ENCODE results near the gene SEZ6.

The SEZ6 gene

GRCh38 chr17:28999206-28999605 lies 6.6 kb downstream of the SEZ6 start:
- Histone ChIP-seq H3K27ac (ENCODE audit: low read depth, low read length) (no peak overlapping the region), H3K27me3 (ENCODE audit: insufficient read depth, low read length) (peaks cover 68% of the 10 kb centered on the region), H3K4me1 (ENCODE audit: control insufficient read depth, insufficient read depth, low read length, unreplicated experiment) (no peaks in the 10 kb centered on the region), H2AFZ (ENCODE audit: low read length, unreplicated experiment) (no peak overlapping the region), H3K4me3 (ENCODE audit: low read depth, low read length) (no peak overlapping the region), H3K79me2 (ENCODE audit: control insufficient read depth, insufficient read depth, low read length, unreplicated experiment) (no peaks in the 10 kb centered on the region), H3K36me3 (ENCODE audit: insufficient read depth, low read length) (no peaks in the 10 kb centered on the region)

DNA sequence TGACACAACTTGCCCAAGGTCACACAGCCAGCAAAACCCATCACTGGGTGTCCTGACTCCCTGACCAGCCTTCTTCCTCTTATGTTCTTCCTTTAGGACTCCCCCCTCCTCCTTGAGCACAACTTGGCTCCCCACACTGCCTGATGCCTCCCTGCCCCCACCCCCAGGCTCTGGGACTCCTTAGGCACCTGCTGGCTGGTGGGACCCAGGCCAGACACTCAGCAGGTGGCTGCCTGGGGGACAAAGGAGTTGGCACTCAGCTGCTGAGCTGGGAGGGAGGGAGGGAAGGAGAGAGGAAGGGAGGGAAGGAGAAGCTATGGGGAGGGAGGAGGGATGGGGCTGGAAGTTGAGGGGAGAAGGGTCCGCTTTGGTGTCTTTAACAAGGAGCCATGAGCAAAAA lies 8.0 kb downstream of the SEZ6 start:
- no peaks in the 10 kb centered on the region for H3K36me3 ChIP-seq (ENCODE audit: insufficient read depth, low read length)
- H3K79me2 ChIP-seq (ENCODE audit: control insufficient read depth, insufficient read depth, low read length, unreplicated experiment) = no peaks in the 10 kb centered on the region
- H3K27me3 ChIP-seq (ENCODE audit: insufficient read depth, low read length) = peaks cover 54% of the 10 kb centered on the region
- H3K4me1 ChIP-seq (ENCODE audit: control insufficient read depth, insufficient read depth, low read length, unreplicated experiment) = no peaks in the 10 kb centered on the region
- no peak overlapping the region for H2AFZ ChIP-seq (ENCODE audit: low read length, unreplicated experiment)
- no peak overlapping the region for H3K27ac ChIP-seq (ENCODE audit: low read depth, low read length)
- H3K4me3 ChIP-seq (ENCODE audit: low read depth, low read length) = no peak overlapping the region

- Histone ChIP-seq H3K4me3 (ENCODE audit: low read depth, low read length) (no peak overlapping the region), H3K4me1 (ENCODE audit: control insufficient read depth, insufficient read depth, low read length, unreplicated experiment) (no peaks in the 10 kb centered on the region), H2AFZ (ENCODE audit: low read length, unreplicated experiment) (no peak overlapping the region), H3K27ac (ENCODE audit: low read depth, low read length) (no peak overlapping the region), H3K79me2 (ENCODE audit: control insufficient read depth, insufficient read depth, low read length, unreplicated experiment) (no peaks in the 10 kb centered on the region), H3K27me3 (ENCODE audit: insufficient read depth, low read length) (peaks cover 42% of the 10 kb centered on the region), H3K36me3 (ENCODE audit: insufficient read depth, low read length) (no peaks in the 10 kb centered on the region)
These were observed 9.2 kb downstream of the SEZ6 start for GRCh38 chr17:28996554-28997096.

DNA sequence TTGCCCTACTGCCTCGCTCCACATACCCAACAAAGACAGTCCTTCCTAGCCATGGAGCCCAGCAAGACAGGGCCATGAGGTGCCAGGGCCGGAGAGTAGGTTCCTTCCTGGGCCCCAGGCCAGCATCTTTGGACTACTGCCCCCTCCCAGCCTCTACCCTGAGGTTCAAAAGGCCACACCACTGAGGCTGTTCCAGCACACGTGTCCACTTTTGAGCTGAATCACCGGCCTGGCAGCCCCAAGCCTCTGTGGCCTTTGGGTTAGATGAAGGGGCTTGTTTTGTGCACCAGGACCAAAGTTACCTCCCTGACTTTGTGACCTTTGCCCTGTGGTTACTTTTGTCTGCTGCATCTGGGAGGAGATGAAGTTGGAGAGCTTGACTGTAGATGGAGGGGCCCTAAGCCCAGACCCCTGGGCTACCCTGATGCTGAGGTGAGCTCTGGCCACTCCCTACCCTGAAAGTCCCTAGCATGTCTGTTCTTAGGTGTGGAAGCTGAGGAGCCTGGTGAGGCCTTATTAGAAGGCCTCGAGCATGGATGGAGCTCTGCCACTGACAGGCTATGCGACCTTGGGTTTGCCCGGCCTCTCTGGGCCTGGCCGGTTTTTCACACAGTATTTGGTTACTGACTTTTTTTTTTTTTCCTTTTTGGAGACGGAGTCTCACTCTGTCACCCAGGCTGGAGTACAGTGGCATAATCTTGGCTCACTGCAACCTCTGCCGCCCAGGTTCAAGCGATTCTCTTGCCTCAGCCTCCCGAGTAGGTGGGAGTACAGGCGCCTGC lies 12.0 kb downstream of the SEZ6 start:
- H3K36me3 ChIP-seq (ENCODE audit: insufficient read depth, low read length) = no peaks in the 10 kb centered on the region
- H3K4me3 ChIP-seq (ENCODE audit: low read depth, low read length) = no peak overlapping the region
- H3K27me3 ChIP-seq (ENCODE audit: insufficient read depth, low read length) = peaks cover 17% of the 10 kb centered on the region

GRCh38 chr17:28992625-28993600 lies 12.9 kb downstream of the SEZ6 start:
- peaks cover 14% of the 10 kb centered on the region; the same call in 1 of the 2 replicates for H3K27me3 ChIP-seq (ENCODE audit: insufficient read depth, low read length)
- no peaks in the 10 kb centered on the region for H3K36me3 ChIP-seq (ENCODE audit: insufficient read depth, low read length)
- no peaks in the 10 kb centered on the region for H3K79me2 ChIP-seq (ENCODE audit: control insufficient read depth, insufficient read depth, low read length, unreplicated experiment)
- no peak overlapping the region for H3K4me3 ChIP-seq (ENCODE audit: low read depth, low read length)
- no peak overlapping the region for H2AFZ ChIP-seq (ENCODE audit: low read length, unreplicated experiment)
- H3K4me1 ChIP-seq (ENCODE audit: control insufficient read depth, insufficient read depth, low read length, unreplicated experiment) = no peaks in the 10 kb centered on the region
- H3K27ac ChIP-seq (ENCODE audit: low read depth, low read length) = no peak overlapping the region

More for the DNA sequence above, 12.0 kb downstream of the SEZ6 start:
- no peak overlapping the region for H2AFZ ChIP-seq (ENCODE audit: low read length, unreplicated experiment)
- no peak overlapping the region for H3K27ac ChIP-seq (ENCODE audit: low read depth, low read length)
- no peaks in the 10 kb centered on the region for H3K79me2 ChIP-seq (ENCODE audit: control insufficient read depth, insufficient read depth, low read length, unreplicated experiment)
- H3K4me1 ChIP-seq (ENCODE audit: control insufficient read depth, insufficient read depth, low read length, unreplicated experiment) = no peaks in the 10 kb centered on the region

DNA sequence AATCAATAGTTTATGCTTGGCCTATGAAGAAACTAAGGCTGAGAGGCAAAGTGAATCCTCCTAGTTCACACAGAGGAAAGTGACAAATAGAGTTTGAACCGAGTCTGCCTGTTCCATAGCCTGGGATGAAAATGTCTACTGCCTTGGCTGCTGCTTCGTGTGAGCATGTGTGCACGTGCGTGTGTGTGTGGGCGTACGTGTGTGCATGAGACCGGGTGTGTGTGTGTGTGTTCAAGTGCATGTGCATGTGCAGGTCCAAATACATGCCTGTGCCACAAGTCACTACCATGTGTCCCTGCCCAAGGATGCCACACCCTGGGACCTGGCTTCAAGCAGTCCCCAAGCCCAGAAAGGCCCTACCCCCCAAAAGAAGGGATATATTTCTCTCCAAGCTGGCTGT lies 13.6 kb downstream of the SEZ6 start:
- H3K36me3 ChIP-seq (ENCODE audit: insufficient read depth, low read length) = no peaks in the 10 kb centered on the region
- no peaks in the 10 kb centered on the region for H3K4me1 ChIP-seq (ENCODE audit: control insufficient read depth, insufficient read depth, low read length, unreplicated experiment)
- peaks cover 11% of the 10 kb centered on the region; the same call in 1 of the 2 replicates for H3K27me3 ChIP-seq (ENCODE audit: insufficient read depth, low read length)
- no peak overlapping the region for H2AFZ ChIP-seq (ENCODE audit: low read length, unreplicated experiment)
- H3K27ac ChIP-seq (ENCODE audit: low read depth, low read length) = no peak overlapping the region
- no peaks in the 10 kb centered on the region for H3K79me2 ChIP-seq (ENCODE audit: control insufficient read depth, insufficient read depth, low read length, unreplicated experiment)
- no peak overlapping the region for H3K4me3 ChIP-seq (ENCODE audit: low read depth, low read length)

GRCh38 chr17:28991779-28992178 lies 14.1 kb downstream of the SEZ6 start:
- no peak overlapping the region for H2AFZ ChIP-seq (ENCODE audit: low read length, unreplicated experiment)
- no peaks in the 10 kb centered on the region for H3K36me3 ChIP-seq (ENCODE audit: insufficient read depth, low read length)
- no peak overlapping the region for H3K27ac ChIP-seq (ENCODE audit: low read depth, low read length)
- H3K4me3 ChIP-seq (ENCODE audit: low read depth, low read length) = no peak overlapping the region
- H3K4me1 ChIP-seq (ENCODE audit: control insufficient read depth, insufficient read depth, low read length, unreplicated experiment) = no peaks in the 10 kb centered on the region
- no peaks in the 10 kb centered on the region for H3K79me2 ChIP-seq (ENCODE audit: control insufficient read depth, insufficient read depth, low read length, unreplicated experiment)
- H3K27me3 ChIP-seq (ENCODE audit: insufficient read depth, low read length) = peaks cover 7% of the 10 kb centered on the region; the same call in 1 of the 2 replicates

GRCh38 chr17:28989028-28989427 lies 16.8 kb downstream of the SEZ6 start:
- Histone ChIP-seq H2AFZ (ENCODE audit: low read length, unreplicated experiment) (no peak overlapping the region), H3K4me3 (ENCODE audit: low read depth, low read length) (no peak overlapping the region), H3K27ac (ENCODE audit: low read depth, low read length) (no peak overlapping the region), H3K27me3 (ENCODE audit: insufficient read depth, low read length) (peaks cover 31% of the 10 kb centered on the region), H3K4me1 (ENCODE audit: control insufficient read depth, insufficient read depth, low read length, unreplicated experiment) (no peaks in the 10 kb centered on the region), H3K79me2 (ENCODE audit: control insufficient read depth, insufficient read depth, low read length, unreplicated experiment) (no peaks in the 10 kb centered on the region), H3K36me3 (ENCODE audit: insufficient read depth, low read length) (no peaks in the 10 kb centered on the region)

DNA sequence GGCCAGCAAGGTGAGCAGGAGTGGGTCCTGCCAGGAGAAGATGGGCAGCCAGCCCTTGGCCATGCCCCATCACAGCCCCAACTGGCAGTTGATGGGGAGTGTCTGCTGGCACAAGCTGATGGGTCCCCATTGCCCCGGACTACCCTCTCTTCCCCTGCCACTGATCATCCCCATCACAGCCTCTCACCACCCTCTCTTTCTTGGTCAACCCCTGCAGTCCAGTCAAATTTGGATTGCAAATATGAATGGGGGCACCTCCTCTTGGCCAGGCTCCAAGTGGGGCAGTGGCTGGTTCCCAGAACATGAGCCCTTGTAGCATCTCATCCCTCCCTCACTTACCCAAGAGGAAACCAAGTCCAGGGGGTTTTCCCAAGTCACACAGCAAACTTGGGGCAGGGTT lies 17.4 kb downstream of the SEZ6 start:
- no peak overlapping the region for H3K27ac ChIP-seq (ENCODE audit: low read depth, low read length)
- H3K36me3 ChIP-seq (ENCODE audit: insufficient read depth, low read length) = no peaks in the 10 kb centered on the region
- peaks cover 31% of the 10 kb centered on the region for H3K27me3 ChIP-seq (ENCODE audit: insufficient read depth, low read length)
- no peaks in the 10 kb centered on the region for H3K4me1 ChIP-seq (ENCODE audit: control insufficient read depth, insufficient read depth, low read length, unreplicated experiment)
- H2AFZ ChIP-seq (ENCODE audit: low read length, unreplicated experiment) = no peak overlapping the region
- no peaks in the 10 kb centered on the region for H3K79me2 ChIP-seq (ENCODE audit: control insufficient read depth, insufficient read depth, low read length, unreplicated experiment)
- H3K4me3 ChIP-seq (ENCODE audit: low read depth, low read length) = no peak overlapping the region

- Histone ChIP-seq H3K79me2 (ENCODE audit: control insufficient read depth, insufficient read depth, low read length, unreplicated experiment) (no peaks in the 10 kb centered on the region), H3K36me3 (ENCODE audit: insufficient read depth, low read length) (no peaks in the 10 kb centered on the region), H3K4me1 (ENCODE audit: control insufficient read depth, insufficient read depth, low read length, unreplicated experiment) (no peaks in the 10 kb centered on the region), H3K27ac (ENCODE audit: low read depth, low read length) (no peak overlapping the region), H3K27me3 (ENCODE audit: insufficient read depth, low read length) (peaks cover 36% of the 10 kb centered on the region), H3K4me3 (ENCODE audit: low read depth, low read length) (no peak overlapping the region), H2AFZ (ENCODE audit: low read length, unreplicated experiment) (no peak overlapping the region)
These were observed 18.8 kb downstream of the SEZ6 start for GRCh38 chr17:28986714-28987655.

Measured in ACC112 (cell line).